Measurements from ENCODE around the gene TBC1D16.
"Not testable (repeated sequence)": the region's sequence is repeated elsewhere in the genome, so short reads cannot be mapped to it uniquely, and the experiment has no call there.

The TBC1D16 gene

GRCh38 chr17:79980246-79981043 lies 55.2 kb downstream of the TBC1D16 start:
- in situ Hi-C loops (cut with MboI; ENCODE audit: low pct_unique_long_range_greater_than_20kb, low sequenced_read_pairs), result no loop called here
- no peak for DNase-seq

- in situ Hi-C loops (cut with MboI; ENCODE audit: low pct_unique_long_range_greater_than_20kb, low sequenced_read_pairs), result no loop called here
- DNase-seq, result no peak
These were observed 55.9 kb downstream of the TBC1D16 start for GRCh38 chr17:79979816-79980215.

GRCh38 chr17:79979221-79979741 lies 56.4 kb downstream of the TBC1D16 start:
- no peak for DNase-seq
- in situ Hi-C loops (cut with MboI; ENCODE audit: low pct_unique_long_range_greater_than_20kb, low sequenced_read_pairs), result no loop called here

- in situ Hi-C loops (cut with MboI; ENCODE audit: low pct_unique_long_range_greater_than_20kb, low sequenced_read_pairs), result no loop called here
- no peak for DNase-seq
These were observed 57.2 kb downstream of the TBC1D16 start for GRCh38 chr17:79978548-79978855.

- no peak for DNase-seq
- in situ Hi-C loops (cut with MboI; ENCODE audit: low pct_unique_long_range_greater_than_20kb, low sequenced_read_pairs), result no loop called here
These were observed 57.7 kb downstream of the TBC1D16 start for GRCh38 chr17:79977708-79978547.

- DNase-seq, result no peak
These were observed 58.5 kb downstream of the TBC1D16 start for GRCh38 chr17:79977161-79977631.

GRCh38 chr17:79976451-79976850 lies 59.2 kb downstream of the TBC1D16 start:
- in situ Hi-C loops (cut with MboI; ENCODE audit: low pct_unique_long_range_greater_than_20kb, low sequenced_read_pairs), result no loop called here
- no peak for DNase-seq

More at GRCh38 chr17:79977161-79977631, 58.5 kb downstream of the TBC1D16 start:
- in situ Hi-C loops (cut with MboI; ENCODE audit: low pct_unique_long_range_greater_than_20kb, low sequenced_read_pairs), result no loop called here

- in situ Hi-C loops (cut with MboI; ENCODE audit: low pct_unique_long_range_greater_than_20kb, low sequenced_read_pairs), result no loop called here
- no peak for DNase-seq
These were observed 60.1 kb downstream of the TBC1D16 start for GRCh38 chr17:79975498-79976134.

GRCh38 chr17:79974566-79975497 lies 60.8 kb downstream of the TBC1D16 start:
- in situ Hi-C loops (cut with MboI; ENCODE audit: low pct_unique_long_range_greater_than_20kb, low sequenced_read_pairs), result no loop called here
- DNase-seq, result no peak

- DNase-seq, result no peak
- in situ Hi-C loops (cut with MboI; ENCODE audit: low pct_unique_long_range_greater_than_20kb, low sequenced_read_pairs), result no loop called here
These were observed 64.0 kb downstream of the TBC1D16 start for GRCh38 chr17:79971651-79972050.

- in situ Hi-C loops (cut with MboI; ENCODE audit: low pct_unique_long_range_greater_than_20kb, low sequenced_read_pairs), result no loop called here
- peak; percentile 44 for DNase-seq
These were observed 65.0 kb downstream of the TBC1D16 start for GRCh38 chr17:79970576-79971068.

- DNase-seq, result no peak
- in situ Hi-C loops (cut with MboI; ENCODE audit: low pct_unique_long_range_greater_than_20kb, low sequenced_read_pairs), result no loop called here
These were observed 65.8 kb downstream of the TBC1D16 start for GRCh38 chr17:79969906-79970305.

GRCh38 chr17:79968116-79968515 lies 67.6 kb downstream of the TBC1D16 start:
- no peak for DNase-seq
- in situ Hi-C loops (cut with MboI; ENCODE audit: low pct_unique_long_range_greater_than_20kb, low sequenced_read_pairs), result no loop called here

- in situ Hi-C loops (cut with MboI; ENCODE audit: low pct_unique_long_range_greater_than_20kb, low sequenced_read_pairs), result no loop called here
- no peak for DNase-seq
These were observed 69.0 kb downstream of the TBC1D16 start for GRCh38 chr17:79966681-79967080.

- no peak for DNase-seq
- in situ Hi-C loops (cut with MboI; ENCODE audit: low pct_unique_long_range_greater_than_20kb, low sequenced_read_pairs), result no loop called here
These were observed 69.9 kb downstream of the TBC1D16 start for GRCh38 chr17:79965806-79966205.

GRCh38 chr17:79962467-79962866 lies 73.2 kb downstream of the TBC1D16 start:
- in situ Hi-C loops (cut with MboI; ENCODE audit: low pct_unique_long_range_greater_than_20kb, low sequenced_read_pairs); DNase-seq: not testable (repeated sequence)

- DNase-seq; in situ Hi-C loops (cut with MboI; ENCODE audit: low pct_unique_long_range_greater_than_20kb, low sequenced_read_pairs): not testable (repeated sequence)
These were observed 74.1 kb downstream of the TBC1D16 start for GRCh38 chr17:79961567-79961966.

GRCh38 chr17:79960788-79961522 lies 74.7 kb downstream of the TBC1D16 start:
- in situ Hi-C loops (cut with MboI; ENCODE audit: low pct_unique_long_range_greater_than_20kb, low sequenced_read_pairs), result no loop called here
- DNase-seq, result no peak
